HCT116 (cell line): ENCODE results near the gene P2RY12. TPM values are rescaled to one million over a fixed set of nuclear protein-coding genes. Genes with fewer than 3 reads are reported as not detected.

Experiments used
- ATAC-seq: fragments of 200-7000 bp; cut with Tn5 transposase; 2 replicates; pipeline ENCODE4 v1.9.1; 2020; ENCODE audit warnings: mild to moderate bottlenecking, moderate library complexity
- BruUV-seq: library from RNA; stranded (reverse); fragments of 400-500 nt; replicated peaks from 2 replicates; lab custom pipeline; 2021; lab: Mats Ljungman, UMichigan
- CTCF ChIA-PET: fragments of 300-600 bp; sonication (Branson Sonifier 250); formaldehyde crosslinking; loops from one replicate; lab custom pipeline; 2021; ENCODE audit warnings: antibody characterized with exemption; lab: Charles Lee
- POLR2A ChIA-PET: fragments of 300-600, 350-600 bp; sonication (Branson Sonifier 250); formaldehyde crosslinking; loops from one replicate; lab custom pipeline; 2021; ENCODE audit warnings: antibody characterized with exemption; lab: Charles Lee
- RAD21 ChIA-PET, 2 experiments: fragments of 300-600 bp; sonication (Branson Sonifier 250); formaldehyde crosslinking; loops; one replicate each; lab custom pipeline; 2023; ENCODE audit warnings: low total read pairs in 2 of 2; ENCODE audit not compliant: uncharacterized antibody in 2 of 2, unreplicated experiment in 2 of 2, low non-redundant PET in 1 of 2; lab: Charles Lee
- DNase-seq: peaks from one replicate; pipeline ENCODE4 v3.0.0-alpha.2; 2010; ENCODE audit warnings: low read depth, low spot score
- H2AFZ ChIP-seq: fragments of 200-600 bp; shearing (Covaris generic), sonication (generic); 2 replicates; pipeline ENCODE4 v1.6.1; 2017; ENCODE audit warnings: low read depth, mixed run types, mixed read lengths, antibody characterized with exemption, low read length; ENCODE audit not compliant: poor library complexity, severe bottlenecking
- H3K27ac ChIP-seq: 2 replicates; pipeline ENCODE4 v1.5.1; 2012; ENCODE audit warnings: low read depth, low read length
- H3K27me3 ChIP-seq: fragments of 200-600 bp; sonication (generic); 2 replicates; pipeline ENCODE4 v1.6.1; 2016; ENCODE audit warnings: mixed run types, low read length, mixed read lengths; ENCODE audit not compliant: insufficient read depth
- H3K36me3 ChIP-seq, 2 experiments: fragments of 200-500 bp in 1 of 2; fragments of 200-600 bp in 1 of 2; sonication (Bioruptor generic) in 1 of 2; sonication (generic) in 1 of 2; 2 replicates each; pipeline versions ENCODE4 v1.5.1 to v1.6.1; 2014 to 2016; ENCODE audit warnings: low read length in 2 of 2, inconsistent platforms in 1 of 2, mixed read lengths in 1 of 2, mixed run types in 1 of 2; ENCODE audit not compliant: insufficient read depth in 2 of 2, control insufficient read depth in 1 of 2
- H3K4me1 ChIP-seq, 2 experiments: fragments of 200-600 bp in 1 of 2; sonication (generic) in 1 of 2; 2 replicates each; pipeline versions ENCODE4 v1.5.1 to v1.6.1; 2012 to 2017; ENCODE audit warnings: low read length in 2 of 2, inconsistent platforms in 1 of 2, mild to moderate bottlenecking in 1 of 2, mixed read lengths in 1 of 2, mixed run types in 1 of 2, moderate library complexity in 1 of 2; ENCODE audit not compliant: insufficient read depth in 2 of 2, control insufficient read depth in 1 of 2
- H3K4me2 ChIP-seq: fragments of 200-600 bp; sonication (generic); 2 replicates; pipeline ENCODE4 v1.6.1; 2017; ENCODE audit warnings: mixed run types, low read length, mixed read lengths
- H3K4me3 ChIP-seq, 2 experiments: fragments of 200-600 bp in 1 of 2; sonication (generic) in 1 of 2; replicated peaks in 1 of 2; 2 replicates each; pipeline ENCODE4 v1.5.1; 2011 to 2016; ENCODE audit warnings: low read length in 2 of 2, control low read depth in 1 of 2, low read depth in 1 of 2, mild to moderate bottlenecking in 1 of 2, mixed read lengths in 1 of 2, mixed run types in 1 of 2
- H3K79me2 ChIP-seq: fragments of 200-600 bp; sonication (generic); 2 replicates; pipeline ENCODE4 v1.6.1; 2017; ENCODE audit warnings: mild to moderate bottlenecking, mixed run types, low read length, moderate library complexity, mixed read lengths; ENCODE audit not compliant: insufficient read depth
- H3K9ac ChIP-seq: fragments of 200-600 bp; sonication (generic); 2 replicates; pipeline ENCODE4 v1.6.1; 2016; ENCODE audit warnings: low read length, mixed read lengths
- H3K9me2 ChIP-seq: fragments of 200-600 bp; sonication (generic), shearing (Covaris generic); 2 replicates; pipeline ENCODE4 v1.6.1; 2017; ENCODE audit warnings: mixed run types, mild to moderate bottlenecking, moderate library complexity; ENCODE audit not compliant: insufficient read depth
- H3K9me3 ChIP-seq, 2 experiments: fragments of 200-500 bp in 1 of 2; fragments of 200-600 bp in 1 of 2; sonication (Bioruptor generic) in 1 of 2; sonication (generic) in 1 of 2; 2 replicates each; pipeline ENCODE4 v1.6.1; 2014 to 2017; ENCODE audit warnings: low read length in 2 of 2, mixed read lengths in 2 of 2, inconsistent platforms in 1 of 2, low read depth in 1 of 2, mild to moderate bottlenecking in 1 of 2, mixed run types in 1 of 2, moderate library complexity in 1 of 2; ENCODE audit not compliant: control insufficient read depth in 1 of 2, insufficient read depth in 1 of 2
- H4K20me1 ChIP-seq: fragments of 200-600 bp; sonication (generic), shearing (Covaris generic); 2 replicates; pipeline ENCODE4 v1.6.1; 2017; ENCODE audit warnings: mixed run types, mild to moderate bottlenecking, moderate library complexity; ENCODE audit not compliant: insufficient read depth
- CBX3 ChIP-seq: IDR thresholded peaks from 2 replicates; pipeline ENCODE4 v1.6.1; 2012; ENCODE audit warnings: low read depth
- CTCF ChIP-seq, 3 experiments: fragments of 200-600 bp in 1 of 3; sonication (generic) in 1 of 3; IDR thresholded peaks in 2 of 3; conservative IDR thresholded peaks in 1 of 3; 2 replicates each; pipeline ENCODE4 v1.5.1; 2012 to 2017; ENCODE audit warnings: low read depth in 2 of 3, low read length in 2 of 3, antibody characterized with exemption in 1 of 3, borderline replicate concordance in 1 of 3, control low read depth in 1 of 3, mild to moderate bottlenecking in 1 of 3, mixed read lengths in 1 of 3, mixed run types in 1 of 3, moderate library complexity in 1 of 3; ENCODE audit not compliant: insufficient read depth in 1 of 3
- ELF1 ChIP-seq: IDR thresholded peaks from 2 replicates; pipeline ENCODE4 v1.6.1; 2012; ENCODE audit warnings: low read depth, borderline replicate concordance
- EZH2 ChIP-seq: fragments of 200-600 bp; sonication (generic); IDR thresholded peaks from 2 replicates; pipeline ENCODE4 v1.6.1; 2017; ENCODE audit warnings: antibody characterized with exemption, mixed run types
- EZH2phosphoT487 ChIP-seq: fragments of 200-600 bp; IDR thresholded peaks from 2 replicates; pipeline ENCODE4 v1.6.1; 2018; ENCODE audit warnings: antibody characterized with exemption, borderline replicate concordance
- FOSL1 ChIP-seq: IDR thresholded peaks from 2 replicates; pipeline ENCODE4 v1.6.1; 2012; ENCODE audit warnings: low read depth
- JUND ChIP-seq: IDR thresholded peaks from 2 replicates; pipeline ENCODE4 v1.6.1; 2012
- RAD21 ChIP-seq: IDR thresholded peaks from 2 replicates; pipeline ENCODE4 v1.6.1; 2012; ENCODE audit warnings: low read depth, mild to moderate bottlenecking
- REST ChIP-seq: IDR thresholded peaks from 2 replicates; pipeline ENCODE4 v1.6.1; 2012; ENCODE audit warnings: low read depth
- SIN3A ChIP-seq: IDR thresholded peaks from 2 replicates; pipeline ENCODE4 v1.6.1; 2012; ENCODE audit warnings: low read depth
- SP1 ChIP-seq: IDR thresholded peaks from 2 replicates; pipeline ENCODE4 v1.6.1; 2012; ENCODE audit warnings: low read depth
- SRF ChIP-seq: IDR thresholded peaks from 2 replicates; pipeline ENCODE4 v1.6.1; 2012; ENCODE audit warnings: low read depth
- TCF7L2 ChIP-seq: IDR thresholded peaks from 2 replicates; pipeline ENCODE4 v1.7.0; 2011; ENCODE audit warnings: borderline replicate concordance, inconsistent platforms; ENCODE audit not compliant: insufficient read depth, insufficient read length; ENCODE audit errors: extremely low read depth
- YY1 ChIP-seq: IDR thresholded peaks from 2 replicates; pipeline ENCODE4 v1.6.1; 2011; ENCODE audit warnings: low read length, low read depth, moderate library complexity, mild to moderate bottlenecking; ENCODE audit not compliant: insufficient replicate concordance; ENCODE audit errors: extremely low read depth
- ZFX ChIP-seq: fragments of 450-650 bp; IDR thresholded peaks from 2 replicates; pipeline ENCODE4 v1.6.1; 2017
- ZNF274 ChIP-seq: fragments of 200-500 bp; sonication (Bioruptor generic); IDR thresholded peaks from 2 replicates; pipeline ENCODE4 v1.6.1; 2014; ENCODE audit warnings: mild to moderate bottlenecking, low read depth, low read length, inconsistent platforms
- intact Hi-C: fragments of 100-400 bp; cut with micrococcal nuclease; formaldehyde crosslinking; loops from 2 replicates; pipeline ENCODE4 v1.10.0; 2022
- total RNA-seq: library from RNA; stranded (reverse); gene quantifications from one replicate; pipeline ENCODE4 v1.2.1, GENCODE V29; 2021; ENCODE audit not compliant: unreplicated experiment
- TF ChIP-seq, protein P1 (sequence below): IDR thresholded peaks from 2 replicates; pipeline ENCODE4 v1.6.1; 2012

P2RY12 gene
- total RNA-seq, 1 experiment from 2014 or later = not detected

DNA sequence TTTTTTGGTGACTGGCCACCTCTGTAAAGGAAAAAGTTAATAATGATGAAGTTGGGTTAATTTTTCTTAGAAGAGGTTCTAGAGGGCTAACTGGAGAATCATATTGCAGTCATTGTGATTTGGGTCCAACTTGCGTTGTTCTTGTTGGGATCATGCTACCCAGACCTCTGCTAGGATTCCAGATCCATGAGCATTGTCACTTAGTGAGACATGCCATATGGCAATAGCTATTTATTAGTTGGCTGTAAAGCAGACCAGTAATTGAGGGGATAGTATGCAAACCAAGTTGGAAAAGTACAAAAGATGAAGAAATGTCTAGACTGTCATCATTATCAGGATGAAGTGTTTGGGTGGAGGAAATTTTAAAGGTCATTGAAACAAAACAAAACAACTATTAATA lies 30.7 kb upstream of the P2RY12 start:
- ChIA-PET RAD21 (no interaction called here), POLR2A (no interaction called here), CTCF (no interaction called here)
- no peak overlapping the region for H3K4me2 ChIP-seq
- H3K4me1 ChIP-seq = no peaks in the 10 kb centered on the region
- DNase-seq (no peak), ATAC-seq (no peak)
- intact Hi-C loops = no loop called here
- no peaks in the 10 kb centered on the region for H3K27me3 ChIP-seq
- H3K4me3 ChIP-seq = no peak overlapping the region
- H3K79me2 ChIP-seq = no peaks in the 10 kb centered on the region
- H3K9me3 ChIP-seq = no peaks in the 10 kb centered on the region
- TF ChIP-seq YY1 (no peak), ZFX (no peak), TCF7L2 (no peak), REST (no peak), EZH2 (no peak), EZH2phosphoT487 (no peak), ELF1 (no peak), JUND (no peak), SIN3A (no peak), SP1 (no peak), CBX3 (no peak), CTCF (IDR thresholded peaks at IDR 0.05 in 2 of 3, conservative IDR thresholded peaks at IDR 0.05 in 1 of 3; ENCODE audit: borderline replicate concordance in 1 of 3, insufficient read depth in 1 of 3, low read depth in 2 of 3, low read length in 2 of 3) (no peak), RAD21 (no peak), ZNF274 (no peak), SRF (no peak), FOSL1 (no peak)
- TF ChIP-seq, protein P1, sequence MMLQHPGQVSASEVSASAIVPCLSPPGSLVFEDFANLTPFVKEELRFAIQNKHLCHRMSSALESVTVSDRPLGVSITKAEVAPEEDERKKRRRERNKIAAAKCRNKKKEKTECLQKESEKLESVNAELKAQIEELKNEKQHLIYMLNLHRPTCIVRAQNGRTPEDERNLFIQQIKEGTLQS = no peak
- no peaks in the 10 kb centered on the region for H3K9me2 ChIP-seq
- H3K27ac ChIP-seq = no peak overlapping the region
- H3K9ac ChIP-seq = no peak overlapping the region
- H3K36me3 ChIP-seq = no peaks in the 10 kb centered on the region
- no peaks in the 10 kb centered on the region for H4K20me1 ChIP-seq
- no TSS peak for BruUV-seq
- H2AFZ ChIP-seq = no peak overlapping the region
